SH-SY5Y (cell line): ENCODE measurements around the gene MTFP1.

ENCODE experiments used
- GATA2 ChIP-seq: IDR thresholded peaks from 2 replicates; pipeline ENCODE4 v1.6.1; 2011; ENCODE audit warnings: mild to moderate bottlenecking, low read depth, low read length
- GATA3 ChIP-seq: IDR thresholded peaks from 2 replicates; pipeline ENCODE4 v1.6.1; 2011; ENCODE audit warnings: low read depth, mild to moderate bottlenecking, low read length, moderate library complexity

MTFP1 gene

DNA sequence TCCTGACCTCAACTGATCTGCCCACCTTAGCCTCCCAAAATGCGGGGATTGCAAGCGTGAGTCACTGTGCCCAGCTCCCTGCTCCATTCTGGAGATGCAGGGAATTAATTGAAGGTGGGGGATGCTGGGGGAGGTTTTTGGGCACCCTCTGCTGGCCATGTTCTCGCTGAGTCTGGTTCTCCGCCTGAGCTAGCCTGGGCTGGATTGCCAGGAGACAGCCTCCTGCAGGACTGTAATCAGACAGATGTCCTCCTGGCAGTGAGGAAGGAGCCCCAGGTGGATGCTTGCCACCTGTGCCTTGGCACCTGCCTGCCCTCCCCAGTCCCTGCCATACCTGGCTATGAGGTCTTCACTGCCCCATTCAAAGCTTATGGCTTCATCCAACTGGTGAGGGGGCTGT is 5.4 kb downstream of the MTFP1 start:
- no peak for TF ChIP-seq GATA3
- TF ChIP-seq GATA2: no peak

DNA sequence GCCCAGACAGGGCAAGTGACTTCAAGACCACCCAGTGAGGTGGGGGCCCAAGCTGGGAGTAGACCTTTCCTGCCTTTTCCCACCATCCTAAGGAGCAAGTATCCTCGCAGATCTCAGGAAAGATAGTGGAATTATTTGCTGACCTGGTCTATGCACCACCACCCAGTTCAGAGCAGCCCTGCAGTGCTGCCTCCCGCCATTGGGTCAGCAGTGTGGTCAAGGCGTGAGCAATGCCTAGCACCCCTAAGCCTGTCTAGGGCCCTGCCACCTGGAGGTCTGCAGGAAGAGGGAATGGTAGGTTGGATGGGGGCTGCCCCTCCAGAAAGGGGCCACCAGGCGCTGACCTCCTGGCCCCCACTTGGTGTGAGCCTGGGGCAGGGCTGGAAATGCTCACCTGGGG is 6.5 kb downstream of the MTFP1 start:
- TF ChIP-seq GATA2: no peak
- TF ChIP-seq GATA3: no peak

DNA sequence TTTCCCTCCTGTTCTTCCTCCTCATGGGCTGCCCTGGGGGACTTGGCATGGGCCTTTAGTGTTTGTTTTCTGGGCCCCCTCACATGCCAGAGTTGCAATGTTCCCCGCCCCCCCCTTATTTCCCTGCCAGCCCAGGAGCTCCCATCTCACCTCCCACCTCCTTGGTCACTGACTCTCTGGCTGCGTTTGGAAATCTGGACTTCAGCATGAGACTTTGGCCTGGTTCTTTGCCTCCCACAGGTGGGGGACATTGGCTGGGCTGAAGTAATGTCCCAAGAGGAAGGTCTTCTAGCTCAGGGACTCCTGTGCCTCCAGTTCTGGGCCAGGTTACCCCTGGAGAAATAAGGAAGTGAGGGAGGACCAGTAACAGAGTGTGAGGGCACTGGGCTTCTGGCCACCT is 7.0 kb downstream of the MTFP1 start:
- TF ChIP-seq GATA2 (no peak), GATA3 (no peak)

DNA sequence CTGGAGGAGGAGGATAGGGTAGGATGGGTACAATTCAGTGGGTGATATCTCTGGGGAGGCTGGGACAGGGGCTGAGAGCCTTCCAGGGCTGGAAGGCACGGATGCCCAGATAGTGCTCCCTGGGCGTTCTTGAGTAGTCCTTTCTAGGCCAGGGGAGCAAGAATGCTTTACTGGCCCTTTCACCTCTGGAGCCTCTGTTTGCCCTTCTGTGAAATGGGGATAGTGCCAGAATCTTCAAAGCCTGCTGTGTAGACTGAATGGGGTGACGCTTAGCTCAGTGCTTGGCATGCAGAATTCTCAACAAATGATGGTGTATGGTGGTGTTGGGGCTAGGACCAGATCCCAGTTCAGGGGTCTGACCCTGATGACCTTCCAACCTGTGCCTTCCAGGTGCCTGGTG is 7.7 kb downstream of the MTFP1 start:
- no peak for TF ChIP-seq GATA2
- TF ChIP-seq GATA3: no peak

DNA sequence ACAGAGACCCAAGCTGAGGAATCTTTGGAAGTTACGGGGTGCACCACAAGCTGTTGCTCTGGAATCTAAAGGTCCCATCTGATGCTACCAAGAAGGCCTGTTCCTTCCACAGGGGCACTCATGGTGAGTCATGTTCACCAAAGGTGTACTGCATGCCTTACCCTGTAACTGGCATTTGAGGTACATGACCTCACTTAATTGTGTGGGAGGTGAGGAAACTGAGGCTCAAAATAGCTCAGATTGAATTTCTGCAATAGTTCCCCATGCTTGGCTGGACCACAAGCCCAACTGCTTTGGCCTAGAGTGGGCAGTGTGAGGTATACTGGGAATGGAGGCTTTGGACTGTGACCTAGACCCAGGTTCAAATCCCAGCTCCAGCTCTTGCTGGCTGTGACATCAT is 8.2 kb downstream of the MTFP1 start:
- no peak for TF ChIP-seq GATA3
- TF ChIP-seq GATA2: no peak

DNA sequence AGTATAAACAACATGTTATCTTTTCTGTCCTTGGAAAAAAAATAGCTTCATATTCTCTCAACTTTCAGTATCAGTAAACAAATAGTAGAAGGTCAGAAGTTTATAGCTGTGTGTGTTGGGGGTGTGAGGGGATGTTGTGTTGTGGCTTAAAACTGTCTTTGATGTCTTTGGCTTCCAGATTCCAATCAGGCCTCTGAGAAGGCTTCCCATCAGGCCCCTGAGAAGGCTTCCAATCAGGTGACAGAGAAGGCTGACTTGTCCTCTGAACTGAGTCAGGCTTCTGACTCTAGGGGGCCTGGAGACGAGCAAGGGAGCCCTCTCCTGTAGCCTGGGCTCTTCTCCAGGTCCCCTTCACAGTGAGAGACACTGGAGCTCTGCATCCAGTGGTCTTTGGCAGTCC is 9.3 kb downstream of the MTFP1 start:
- no peak for TF ChIP-seq GATA2
- TF ChIP-seq GATA3: no peak

DNA sequence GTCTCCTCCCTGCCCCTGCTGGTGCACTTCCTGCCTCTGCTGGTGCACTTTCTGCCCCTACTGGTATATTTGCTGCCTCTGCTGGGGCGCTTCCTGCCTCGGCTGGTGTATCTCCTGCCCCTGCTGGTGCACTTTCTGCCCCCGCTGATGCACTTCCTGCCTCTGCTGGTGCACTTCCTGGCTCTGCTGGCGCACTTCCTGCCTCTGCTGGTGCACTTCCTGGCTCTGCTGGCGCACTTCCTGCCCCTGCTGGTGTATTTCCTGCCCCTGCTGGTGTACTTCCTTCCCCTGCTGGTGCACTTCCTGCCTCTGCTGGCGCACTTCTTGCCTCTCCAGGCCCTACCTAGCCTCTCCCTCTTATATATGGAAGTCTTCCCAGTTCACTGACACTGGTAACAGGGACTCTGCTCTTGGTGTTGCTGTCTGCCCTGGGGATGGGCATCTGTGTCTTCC is 10.1 kb downstream of the MTFP1 start:
- TF ChIP-seq GATA2: no peak
- no peak for TF ChIP-seq GATA3

DNA sequence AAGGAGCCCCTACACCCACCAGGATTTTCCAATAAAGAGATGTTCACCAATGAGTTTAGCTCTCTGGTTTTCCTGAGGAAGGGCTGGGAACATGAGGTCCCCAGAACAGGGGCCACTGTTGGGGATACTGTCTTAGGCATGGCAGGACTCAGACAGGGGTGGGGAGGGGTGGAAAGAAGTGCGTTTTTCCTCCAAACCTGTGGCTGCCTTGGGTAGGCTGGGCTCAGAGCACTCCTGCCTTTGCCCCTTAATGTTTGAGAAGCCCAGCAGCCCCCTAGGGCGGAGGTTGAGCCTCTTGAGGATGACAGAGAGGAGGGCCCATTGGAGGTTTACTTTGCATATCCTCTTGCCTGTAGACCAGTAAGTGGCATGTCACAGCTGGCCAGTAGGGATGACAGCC is 10.6 kb downstream of the MTFP1 start:
- TF ChIP-seq GATA2: no peak
- TF ChIP-seq GATA3: no peak

DNA sequence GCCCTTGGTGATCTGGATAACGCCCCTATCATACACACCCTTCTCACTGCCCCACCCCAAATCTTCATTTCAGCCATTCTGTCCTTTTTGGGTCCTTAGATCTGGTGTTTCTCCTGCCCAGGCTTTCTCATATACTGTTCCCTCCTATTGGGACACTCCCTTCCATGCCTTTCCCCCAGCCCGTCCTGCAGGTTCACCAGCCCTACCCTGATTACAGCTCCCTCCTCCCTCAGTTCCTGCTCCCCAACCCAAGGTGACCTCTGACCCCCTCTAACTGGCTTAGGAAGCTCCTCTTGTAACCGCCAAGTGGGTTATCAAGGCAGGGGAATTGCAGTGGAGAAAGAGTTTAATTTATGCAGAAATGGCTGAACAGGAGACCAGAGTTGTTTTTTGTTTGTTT is 13.0 kb downstream of the MTFP1 start:
- TF ChIP-seq GATA2: no peak
- TF ChIP-seq GATA3: no peak

DNA sequence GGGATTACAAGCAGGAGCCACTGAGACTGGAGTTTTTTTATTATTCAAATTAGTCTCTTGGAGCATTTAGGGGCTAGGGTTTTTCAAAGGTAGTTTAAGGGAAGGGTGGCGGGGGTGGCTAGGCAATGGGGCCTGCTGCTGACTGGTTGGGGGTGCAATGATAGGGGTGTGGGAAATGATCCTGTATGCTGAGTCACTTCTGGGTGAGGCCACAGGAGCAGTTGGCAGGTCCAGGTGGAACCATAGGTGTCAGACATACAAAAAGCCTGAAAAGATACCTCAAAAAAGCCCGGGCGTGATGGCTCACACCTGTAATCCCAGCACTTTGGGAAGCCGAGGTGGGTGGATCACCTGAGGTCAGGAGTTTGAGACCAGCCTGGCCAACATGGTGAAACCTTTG is 13.7 kb downstream of the MTFP1 start:
- no peak for TF ChIP-seq GATA3
- no peak for TF ChIP-seq GATA2

DNA sequence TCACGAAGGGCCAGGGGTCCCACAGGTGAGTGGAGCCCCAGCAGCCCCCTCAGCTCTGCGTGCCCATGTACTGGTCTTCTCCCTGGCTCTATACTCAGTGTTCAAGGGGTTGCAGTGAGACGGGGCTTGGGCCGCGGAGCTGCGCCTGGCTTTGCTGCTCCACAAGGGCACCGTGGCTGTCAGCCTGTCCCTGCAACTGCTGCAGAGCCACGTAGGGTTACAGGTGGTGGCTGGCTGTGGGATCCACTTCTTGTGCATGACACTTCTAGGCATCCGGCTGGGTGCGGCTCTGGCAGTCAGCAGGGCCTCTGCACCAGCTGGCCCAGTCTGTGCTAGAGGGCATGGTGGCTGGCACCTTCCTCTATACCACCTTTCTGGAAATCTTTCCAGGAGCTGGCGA is 14.3 kb downstream of the MTFP1 start:
- TF ChIP-seq GATA2: no peak
- TF ChIP-seq GATA3: no peak

DNA sequence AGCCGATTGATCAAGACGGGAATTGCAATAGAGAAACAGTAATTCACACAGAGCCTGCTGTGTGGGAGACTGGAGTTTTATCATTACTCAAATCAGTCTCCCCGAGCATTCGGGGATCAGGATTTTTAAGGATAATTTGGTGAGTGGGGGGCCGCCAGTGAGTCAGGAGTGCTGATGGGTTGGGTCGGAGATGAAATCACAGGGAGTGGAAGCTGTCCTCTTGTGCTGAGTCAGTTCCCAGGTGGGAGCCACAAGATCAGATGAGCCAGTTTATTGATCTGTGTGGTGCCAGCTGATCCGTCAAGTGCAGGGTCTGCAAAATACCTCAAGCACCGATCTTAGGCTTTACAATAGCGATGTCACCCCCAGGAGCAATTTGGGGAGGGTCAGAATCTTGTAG is 15.5 kb downstream of the MTFP1 start:
- TF ChIP-seq GATA2 (no peak), GATA3 (no peak)

DNA sequence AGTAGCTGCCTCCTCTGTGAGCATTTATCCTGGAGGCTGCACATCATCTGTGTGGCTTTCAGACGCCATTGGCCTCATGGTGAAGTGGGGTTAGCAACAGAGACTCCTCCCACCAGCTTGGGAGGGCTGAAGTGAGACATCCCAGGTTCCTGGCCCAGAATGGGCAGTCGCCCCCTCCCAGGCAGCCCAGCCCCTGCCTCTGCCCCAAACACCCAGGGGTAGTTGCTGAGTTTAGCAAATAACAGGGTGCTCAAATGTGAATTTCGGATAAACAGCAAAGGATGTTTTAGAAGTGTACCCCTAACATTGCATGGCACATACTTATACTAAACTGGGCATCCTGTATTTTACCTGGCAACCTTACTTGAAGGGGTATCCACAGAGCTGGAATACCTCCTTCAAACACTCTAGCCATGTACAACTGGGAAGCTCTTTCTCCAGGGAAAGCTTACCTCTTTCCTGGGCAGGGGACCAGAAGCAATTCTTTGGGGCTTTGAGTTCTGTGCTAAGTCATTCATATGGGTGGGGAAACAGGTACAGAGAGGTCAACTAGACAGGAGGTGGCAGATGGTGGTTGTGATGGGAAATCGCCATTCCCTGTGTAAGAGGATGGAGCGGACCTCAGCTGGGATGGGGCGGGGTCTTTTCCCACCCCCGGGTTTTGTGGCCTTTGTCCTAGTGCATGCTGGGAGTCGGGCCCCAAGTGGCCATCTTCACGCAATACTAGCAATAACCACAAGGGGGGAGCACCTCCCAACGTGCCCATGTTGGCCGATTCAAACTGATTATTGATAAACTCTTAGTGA is 19.3 kb downstream of the MTFP1 start:
- TF ChIP-seq GATA2: no peak
- TF ChIP-seq GATA3: no peak

DNA sequence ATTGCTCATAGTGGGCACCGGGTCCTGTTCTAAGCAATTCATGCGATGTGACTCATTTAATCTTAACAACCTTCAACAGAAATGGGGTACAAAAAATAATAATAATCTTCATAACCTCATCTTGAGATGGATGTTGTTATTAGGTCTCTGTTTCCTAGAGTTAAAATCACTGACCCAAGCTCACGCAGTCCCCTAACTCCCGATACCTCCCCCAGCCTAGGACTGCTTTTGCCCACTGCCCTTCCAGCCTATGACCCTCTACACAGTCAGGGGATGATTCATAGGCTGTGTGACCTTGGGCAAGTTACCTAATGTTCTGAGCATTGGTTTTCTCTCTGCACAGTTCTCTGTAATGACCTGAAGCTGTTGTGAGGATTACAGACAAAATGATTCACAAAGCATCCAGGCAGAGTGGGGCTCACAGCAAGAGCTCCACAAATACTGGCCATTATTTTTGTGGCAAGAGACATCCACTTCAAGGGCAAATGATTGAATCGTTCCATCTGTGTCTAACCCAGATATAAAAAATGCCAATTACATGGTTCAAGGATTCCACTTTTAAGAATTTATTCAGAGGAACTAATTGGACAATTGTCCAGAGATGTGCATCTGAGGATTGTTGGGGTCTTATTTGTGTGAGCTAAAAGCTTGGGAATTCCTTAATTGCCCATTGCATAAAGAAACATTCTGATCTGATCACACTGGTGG is 20.0 kb downstream of the MTFP1 start:
- no peak for TF ChIP-seq GATA2
- no peak for TF ChIP-seq GATA3

DNA sequence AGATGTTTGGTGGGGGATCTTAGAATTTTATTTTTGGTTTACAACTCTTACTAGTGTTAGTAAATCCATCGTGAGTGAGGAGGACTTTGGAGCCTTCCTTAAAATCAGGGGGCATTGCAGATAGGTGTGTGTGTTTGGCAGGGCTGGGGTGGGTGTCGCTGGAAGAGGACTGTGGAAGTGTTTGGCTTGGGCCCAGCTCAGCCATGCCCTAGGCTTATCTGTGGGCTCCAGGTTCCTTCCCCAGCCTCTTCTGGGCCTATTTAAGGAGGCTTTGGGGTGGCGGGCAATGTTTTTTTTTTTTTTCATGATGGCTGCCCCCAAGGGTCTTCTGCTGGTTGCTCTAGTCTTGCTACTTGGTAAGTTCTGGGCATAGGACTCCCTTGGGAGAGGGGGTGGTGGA is 22.1 kb downstream of the MTFP1 start:
- TF ChIP-seq GATA3 (no peak), GATA2 (no peak)

DNA sequence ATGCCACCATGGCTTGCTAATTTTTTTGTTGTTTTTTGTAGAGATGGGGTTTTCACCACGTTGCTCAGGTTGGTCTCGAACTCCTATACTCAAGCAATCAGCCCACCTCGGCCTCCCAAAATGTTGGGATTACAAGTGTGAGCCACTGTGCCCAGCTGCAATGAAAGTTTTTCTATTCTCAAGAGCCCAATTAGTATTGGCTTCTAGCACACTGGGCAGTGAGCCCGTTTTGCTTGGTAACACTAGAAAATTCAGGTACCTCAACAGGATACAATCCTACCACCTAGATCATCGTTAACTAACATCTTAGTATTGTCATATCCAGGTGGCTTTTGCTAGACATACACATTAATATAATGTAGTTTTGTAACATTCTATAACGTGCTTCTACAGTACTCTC is 27.3 kb downstream of the MTFP1 start:
- TF ChIP-seq GATA3: no peak
- TF ChIP-seq GATA2: no peak
